HG03175 (cell line): ENCODE results near the gene RPLP1.
"Not testable (repeated sequence)": the region's sequence is repeated elsewhere in the genome, so short reads cannot be mapped to it uniquely, and the experiment has no call there.

Experiments used
- ATAC-seq: cut with Tn5 transposase; IDR thresholded peaks from one replicate; pipeline ENCODE4 v1.9.1; 2021; ENCODE audit warnings: mild to moderate bottlenecking, moderate library complexity; ENCODE audit not compliant: unreplicated experiment

RPLP1 gene

GRCh38 chr15:69436951-69437350, 15.7 kb upstream of the RPLP1 start:
- no peak for ATAC-seq

DNA sequence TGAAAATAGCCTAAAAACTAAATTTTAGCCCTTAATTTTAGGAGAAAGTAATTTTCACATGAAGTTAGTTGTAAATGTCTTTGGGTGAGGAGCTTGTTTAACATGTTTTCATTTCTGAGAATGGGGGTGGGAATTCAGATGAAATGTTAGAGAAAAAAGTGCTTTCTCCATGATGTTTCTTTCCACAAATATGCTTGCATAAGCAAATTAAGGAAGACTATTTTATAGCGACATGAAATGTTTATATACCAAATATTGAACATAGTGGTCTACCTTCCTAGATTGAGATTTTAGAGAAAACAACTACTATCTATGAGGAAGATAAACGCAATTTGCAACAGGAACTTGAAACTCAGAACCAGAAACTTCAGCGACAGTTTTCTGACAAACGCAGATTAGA, 13.0 kb upstream of the RPLP1 start:
- no peak for ATAC-seq

- peak; percentile 65 for ATAC-seq
Observed at GRCh38 chr15:69443032-69443611, 9.5 kb upstream of the RPLP1 start.

- no peak for ATAC-seq
Observed at GRCh38 chr15:69444686-69445085, 7.9 kb upstream of the RPLP1 start.

DNA sequence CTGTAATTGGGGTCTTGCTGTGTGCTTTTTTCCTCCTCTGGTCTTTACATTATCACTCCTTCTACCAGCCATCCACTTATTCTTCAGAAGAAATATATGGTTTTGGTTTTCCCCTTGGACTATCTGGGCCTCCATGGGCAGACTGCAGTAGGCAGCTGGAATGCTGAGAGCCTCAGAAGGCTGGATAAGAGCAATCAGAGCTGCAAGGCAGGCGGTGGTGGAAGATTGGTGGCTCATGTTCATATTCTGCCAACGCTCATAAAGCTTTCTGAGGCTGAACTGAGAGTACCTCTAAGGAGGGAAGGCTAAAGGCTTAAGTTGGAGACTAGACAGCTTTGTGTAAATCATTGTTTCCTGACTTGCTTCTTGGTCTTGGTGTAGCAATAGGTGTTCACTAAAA, 5.7 kb upstream of the RPLP1 start:
- ATAC-seq, result no peak

DNA sequence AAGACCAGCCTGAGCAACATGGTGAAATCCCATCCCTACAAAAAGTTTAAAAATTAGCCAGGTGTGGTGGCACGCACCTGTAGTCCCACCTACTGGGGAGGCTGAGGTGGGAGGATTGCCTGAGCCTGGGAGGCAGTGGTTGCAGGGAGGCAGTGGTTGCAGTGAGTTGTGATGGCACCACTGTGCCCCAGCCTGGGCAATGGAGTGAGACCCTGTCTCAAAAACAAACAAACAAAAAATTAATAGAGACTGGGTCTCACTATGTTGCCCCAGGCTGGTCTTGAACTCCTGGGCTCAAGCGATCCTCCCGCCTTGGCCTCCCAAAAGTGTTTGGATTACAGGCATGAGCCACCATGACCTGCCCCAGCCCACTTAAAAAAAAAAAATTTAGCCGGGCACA, 2.4 kb upstream of the RPLP1 start:
- not testable (repeated sequence) for ATAC-seq

DNA sequence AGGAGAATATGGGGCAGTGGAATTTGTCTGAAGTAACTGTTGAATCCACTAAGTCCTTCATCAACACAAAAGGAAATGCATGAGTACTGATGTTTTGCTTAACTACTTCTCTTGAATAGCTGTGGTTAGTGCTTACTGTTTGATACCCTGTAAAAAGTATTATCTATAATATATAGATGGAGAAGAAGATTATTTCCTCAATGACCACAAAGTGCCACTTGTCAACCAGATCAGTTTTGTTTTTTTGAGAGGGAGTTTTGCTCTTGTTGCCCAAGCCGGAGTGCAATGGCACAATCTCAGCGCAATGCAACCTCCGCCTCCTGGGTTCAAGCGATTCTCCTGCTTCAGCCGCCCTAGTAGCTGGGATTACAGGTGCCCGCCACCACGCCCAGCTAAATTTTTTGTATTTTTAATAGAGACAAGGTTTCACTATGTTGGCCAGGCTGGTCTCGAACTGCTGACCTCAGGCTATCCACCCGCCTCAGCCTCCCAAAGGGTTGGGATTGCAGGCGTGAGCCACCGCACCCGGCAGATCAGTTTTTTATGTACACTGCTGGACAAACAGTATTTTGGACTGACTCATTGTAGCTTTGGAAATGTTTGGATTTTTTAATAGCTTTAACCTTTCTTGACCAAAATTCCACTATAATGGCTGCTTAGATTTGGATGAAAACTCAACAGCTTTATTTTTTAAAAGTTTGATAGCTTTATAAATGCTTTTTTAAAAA, 1.5 kb upstream of the RPLP1 start:
- ATAC-seq, result no peak

DNA sequence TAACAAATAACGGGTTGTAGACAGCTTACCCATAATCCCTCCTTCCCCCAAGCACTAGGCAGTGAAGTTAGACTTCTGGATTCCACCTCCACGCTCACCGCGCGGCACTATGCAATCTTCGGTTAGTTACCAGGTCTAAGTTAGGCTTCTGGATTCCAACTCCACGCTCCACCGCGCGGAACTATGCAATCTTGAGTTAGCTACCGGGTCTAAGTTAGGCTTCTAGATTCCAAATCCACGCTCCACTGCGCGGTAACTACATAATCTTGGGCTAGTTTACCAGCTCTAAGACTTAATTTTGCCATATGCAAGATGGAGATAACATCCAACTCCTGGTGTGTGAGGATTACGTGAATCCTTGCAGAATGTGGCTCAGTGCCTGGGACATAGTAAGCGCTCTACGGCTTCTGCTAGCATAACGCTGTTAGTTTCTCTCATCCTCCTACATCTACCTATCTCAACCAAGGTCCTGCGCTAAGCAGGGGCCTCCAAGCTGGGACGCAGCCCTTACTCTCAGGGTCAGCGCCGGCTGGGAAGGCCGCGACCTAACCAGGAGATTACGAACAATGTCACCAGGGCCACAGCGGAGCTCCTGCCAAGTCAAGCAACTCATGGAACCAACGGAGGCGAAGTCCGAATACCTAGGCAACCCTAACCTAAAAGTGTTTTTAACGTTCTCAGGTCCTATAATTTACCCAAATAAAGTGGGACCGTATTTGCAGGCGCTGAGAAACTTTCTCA, 497 bp upstream of the RPLP1 start:
- peak; percentile 42 for ATAC-seq

DNA sequence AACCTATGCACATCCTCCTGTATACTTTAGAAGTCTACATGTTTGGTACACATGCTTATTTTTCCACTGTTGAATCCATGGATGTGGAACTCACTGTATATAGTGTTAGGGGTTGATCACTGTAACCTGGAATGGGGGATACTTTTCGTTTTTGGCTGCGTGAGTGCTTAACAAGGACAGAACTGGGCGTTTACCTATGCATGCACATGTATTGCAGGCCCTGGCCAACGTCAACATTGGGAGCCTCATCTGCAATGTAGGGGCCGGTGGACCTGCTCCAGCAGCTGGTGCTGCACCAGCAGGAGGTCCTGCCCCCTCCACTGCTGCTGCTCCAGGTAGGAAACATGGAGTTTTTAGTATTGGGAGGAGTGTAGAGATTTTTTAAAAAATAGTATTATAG, 2.3 kb downstream of the RPLP1 start:
- ATAC-seq, result no peak

GRCh38 chr15:69456208-69457166, 3.9 kb downstream of the RPLP1 start:
- no peak for ATAC-seq

DNA sequence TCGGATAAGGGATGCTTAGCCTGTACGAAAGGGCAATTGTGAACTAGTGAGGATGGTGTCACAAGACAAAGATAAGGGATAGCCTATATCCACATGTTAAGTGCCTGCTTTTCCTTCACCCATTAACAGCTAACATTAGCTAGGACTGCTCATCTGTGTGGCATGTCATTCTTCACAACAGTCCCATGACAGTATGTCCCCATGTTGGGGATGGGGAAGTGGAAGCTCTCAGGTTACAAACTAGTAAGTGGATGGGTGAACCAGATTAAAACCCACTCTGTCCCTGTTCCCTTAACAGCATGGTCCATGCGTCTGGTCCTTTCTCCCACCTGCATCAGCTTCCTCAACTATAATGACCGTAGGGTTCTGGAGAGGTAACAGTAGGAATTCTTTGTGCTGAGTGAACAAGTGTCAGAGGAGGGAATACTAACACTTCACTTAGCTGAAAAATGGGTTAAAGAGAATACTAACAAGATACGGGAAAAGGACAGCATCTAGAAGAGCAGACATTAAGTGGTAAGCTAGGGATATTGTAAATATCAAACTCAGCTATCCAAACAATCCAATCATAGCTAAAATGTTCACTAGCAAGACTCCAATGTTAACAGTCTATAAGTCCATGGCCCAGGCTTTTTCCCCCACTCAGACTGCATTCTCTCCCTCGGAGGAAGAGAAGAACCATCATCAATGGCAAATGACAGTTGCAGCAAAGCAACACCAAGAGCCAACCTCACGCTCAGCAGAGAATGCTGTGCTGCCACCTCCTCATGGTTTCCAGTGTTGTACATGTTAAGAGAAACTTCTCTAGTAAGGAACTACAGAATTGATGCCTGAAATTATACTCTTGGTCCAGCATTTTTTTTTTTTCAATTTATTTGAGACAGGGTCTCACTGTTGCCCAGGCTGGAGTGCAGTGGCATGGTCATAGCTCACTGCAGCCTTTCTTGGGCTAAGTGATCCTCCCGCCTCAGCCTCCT, 5.0 kb downstream of the RPLP1 start:
- no peak for ATAC-seq

GRCh38 chr15:69459066-69459465, 6.4 kb downstream of the RPLP1 start:
- ATAC-seq, result no peak

GRCh38 chr15:69460481-69460880, 7.9 kb downstream of the RPLP1 start:
- no peak for ATAC-seq

- no peak for ATAC-seq
Observed at GRCh38 chr15:69462030-69462492, 9.4 kb downstream of the RPLP1 start.

- ATAC-seq, result peak; percentile 85
Observed at GRCh38 chr15:69462493-69463181, 10.0 kb downstream of the RPLP1 start.

GRCh38 chr15:69463182-69463756, 10.7 kb downstream of the RPLP1 start:
- no peak for ATAC-seq

DNA sequence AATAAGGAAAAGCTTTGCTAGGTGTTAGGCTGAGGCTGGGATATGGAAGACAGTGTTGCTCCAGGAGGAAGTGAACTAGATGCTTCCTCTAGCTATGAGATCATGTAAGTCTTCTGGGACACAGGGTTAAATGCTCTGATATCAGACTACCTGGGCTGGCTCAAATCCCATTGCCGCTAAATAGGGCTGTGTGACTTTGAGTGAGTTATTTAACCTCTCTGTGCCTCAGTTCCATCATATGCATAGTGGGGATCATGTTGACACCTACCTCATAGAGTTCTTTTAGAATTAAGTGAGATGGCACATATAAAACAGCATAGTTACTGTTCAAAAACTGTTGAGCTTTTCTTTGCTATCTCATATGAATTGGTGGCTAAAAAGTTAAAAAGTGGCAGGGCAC, 12.6 kb downstream of the RPLP1 start:
- ATAC-seq, result no peak

DNA sequence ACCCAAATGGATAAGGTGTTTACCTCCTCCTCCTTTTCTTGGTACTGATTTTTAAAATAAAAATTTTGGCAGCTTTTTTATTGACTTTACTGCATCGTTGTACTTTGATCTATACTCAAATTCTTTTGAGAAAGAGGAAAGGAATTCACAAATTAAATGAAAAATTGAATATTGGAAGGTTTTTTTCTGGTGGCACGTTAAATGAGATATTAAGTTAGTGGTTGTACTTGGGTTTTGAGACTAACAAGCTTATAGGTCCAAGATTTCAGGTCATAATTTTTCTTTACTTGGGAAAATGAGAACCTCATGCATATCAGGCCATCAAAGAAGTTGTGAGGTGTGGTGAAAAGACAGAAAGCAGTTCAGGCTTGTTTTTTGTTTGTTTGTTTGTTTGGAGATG, 14.1 kb downstream of the RPLP1 start:
- no peak for ATAC-seq

- ATAC-seq, result no peak
Observed at GRCh38 chr15:69467636-69468035, 15.0 kb downstream of the RPLP1 start.
